Neural cell (in vitro differentiated cells): ENCODE measurements around the gene PCK1. TPM values are rescaled to one million over a fixed set of nuclear protein-coding genes. Genes with fewer than 3 reads are reported as not detected.

Source experiments
- H2AFZ ChIP-seq: fragments of 200-600, 300-800 bp; sonication (generic), shearing (Covaris generic); 2 replicates; pipeline ENCODE4 v1.6.0; 2014; ENCODE audit warnings: low read depth, mild to moderate bottlenecking, antibody characterized with exemption, low read length, moderate library complexity
- H3F3A ChIP-seq: fragments of 200-600 bp; shearing (Covaris generic); 2 replicates; pipeline ENCODE4 v1.6.1; 2016; ENCODE audit warnings: mild to moderate bottlenecking, moderate library complexity, mixed read lengths, antibody characterized with exemption, low read length; ENCODE audit not compliant: insufficient read depth, poor library complexity, severe bottlenecking
- H3K27ac ChIP-seq: fragments of 200-600, 300-800 bp; sonication (generic), shearing (Covaris generic); 2 replicates; pipeline ENCODE4 v1.5.1; 2014; ENCODE audit warnings: mild to moderate bottlenecking, low read length, moderate library complexity
- H3K27me3 ChIP-seq: fragments of 300-800, 200-600 bp; sonication (generic), shearing (Covaris generic); 2 replicates; pipeline ENCODE4 v1.6.0; 2014; ENCODE audit warnings: mild to moderate bottlenecking, low read depth, low read length, moderate library complexity; ENCODE audit not compliant: insufficient read depth
- H3K36me3 ChIP-seq: fragments of 300-800, 200-600 bp; sonication (generic), shearing (Covaris generic); 2 replicates; pipeline ENCODE4 v1.5.1; 2014; ENCODE audit warnings: mild to moderate bottlenecking, antibody characterized with exemption, low read length, moderate library complexity; ENCODE audit not compliant: insufficient read depth
- H3K4me2 ChIP-seq: fragments of 300-800, 200-600 bp; sonication (generic), shearing (Covaris generic); 2 replicates; pipeline ENCODE4 v1.6.0; 2014; ENCODE audit warnings: mild to moderate bottlenecking, low read length
- H3K4me3 ChIP-seq: fragments of 300-800, 200-600 bp; sonication (generic), shearing (Covaris generic); 2 replicates; pipeline ENCODE4 v1.5.1; 2014; ENCODE audit warnings: mild to moderate bottlenecking, low read length, moderate library complexity
- H3K79me2 ChIP-seq: fragments of 200-600 bp; shearing (Covaris generic); replicated peaks from 2 replicates; pipeline ENCODE4 v1.6.0; 2014; ENCODE audit warnings: mild to moderate bottlenecking, low read length, moderate library complexity; ENCODE audit not compliant: insufficient read depth
- H3K9ac ChIP-seq: fragments of 300-800, 200-600 bp; sonication (generic), shearing (Covaris generic); 2 replicates; pipeline ENCODE4 v1.6.1; 2016; ENCODE audit warnings: mild to moderate bottlenecking, low read length, mixed read lengths
- H3K9me2 ChIP-seq: fragments of 200-600 bp; shearing (Covaris generic); 2 replicates; pipeline ENCODE4 v1.6.1; 2016; ENCODE audit warnings: mild to moderate bottlenecking, low read length, mixed read lengths; ENCODE audit not compliant: insufficient read depth
- H3K9me3 ChIP-seq: fragments of 200-600, 300-800 bp; sonication (generic), shearing (Covaris generic); 2 replicates; pipeline ENCODE4 v1.6.1; 2016; ENCODE audit warnings: mild to moderate bottlenecking, mixed run types, low read length, moderate library complexity, mixed read lengths
- H4K20me1 ChIP-seq: fragments of 200-600 bp; shearing (Covaris generic); 2 replicates; pipeline ENCODE4 v1.6.1; 2016; ENCODE audit warnings: mild to moderate bottlenecking, mixed run types; ENCODE audit not compliant: insufficient read depth
- CTCF ChIP-seq: fragments of 450-650 bp; IDR thresholded peaks from 2 replicates; pipeline ENCODE4 v1.5.1; 2014; ENCODE audit warnings: antibody characterized with exemption, mild to moderate bottlenecking, moderate library complexity; ENCODE audit not compliant: poor library complexity, severe bottlenecking
- EP300 ChIP-seq: fragments of 450-650 bp; conservative IDR thresholded peaks from 2 replicates; pipeline ENCODE4 v1.6.1; 2014; ENCODE audit warnings: antibody characterized with exemption, mild to moderate bottlenecking, moderate library complexity; ENCODE audit not compliant: poor library complexity, severe bottlenecking
- EZH2 ChIP-seq: fragments of 200-600, 300-800 bp; shearing (Covaris generic), sonication (generic); IDR thresholded peaks from 2 replicates; pipeline ENCODE4 v1.6.1; 2014; ENCODE audit warnings: antibody characterized with exemption, low read length, borderline replicate concordance, mild to moderate bottlenecking; ENCODE audit not compliant: insufficient read depth, poor library complexity, severe bottlenecking
- MXI1 ChIP-seq: fragments of 450-650 bp; conservative IDR thresholded peaks from 2 replicates; pipeline ENCODE4 v1.6.1; 2014; ENCODE audit warnings: antibody characterized with exemption, mild to moderate bottlenecking; ENCODE audit not compliant: poor library complexity, severe bottlenecking
- POLR2AphosphoS5 ChIP-seq: IDR thresholded peaks from 2 replicates; pipeline ENCODE4 v1.6.1; 2012
- RAD21 ChIP-seq: fragments of 450-650 bp; conservative IDR thresholded peaks from 2 replicates; pipeline ENCODE4 v1.6.1; 2014; ENCODE audit warnings: antibody characterized with exemption, mild to moderate bottlenecking, moderate library complexity
- REST ChIP-seq: IDR thresholded peaks from 2 replicates; pipeline ENCODE4 v1.6.1; 2012; ENCODE audit warnings: borderline replicate concordance
- SMC3 ChIP-seq: fragments of 450-650 bp; conservative IDR thresholded peaks from 2 replicates; pipeline ENCODE4 v1.6.1; 2014; ENCODE audit warnings: antibody characterized with exemption, mild to moderate bottlenecking, moderate library complexity; ENCODE audit not compliant: poor library complexity
- TAF1 ChIP-seq: IDR thresholded peaks from 2 replicates; pipeline ENCODE4 v1.6.1; 2012; ENCODE audit warnings: low read depth
- polyA plus RNA-seq: library from polyadenylated mRNA; depleted of rRNA; stranded (reverse); fragments of >200 nt; gene quantifications from 2 replicates; pipeline ENCODE4 v1.2.3, GENCODE V29; 2014

PCK1 gene
- polyA plus RNA-seq, 1 donor from 2014 or later = 0.24 TPM

GRCh38 chr20:57579331-57579897 lies 18.5 kb downstream of the PCK1 start:
- Histone ChIP-seq H3K79me2 (no peaks in the 10 kb centered on the region), H3F3A (no peaks in the 10 kb centered on the region), H3K36me3 (no peaks in the 10 kb centered on the region), H3K9me2 (no peaks in the 10 kb centered on the region), H3K27ac (no peak overlapping the region), H3K27me3 (no peaks in the 10 kb centered on the region), H3K4me3 (no peak overlapping the region), H2AFZ (no peak overlapping the region), H4K20me1 (no peaks in the 10 kb centered on the region), H3K9ac (no peak overlapping the region), H3K9me3 (no peaks in the 10 kb centered on the region), H3K4me2 (no peak overlapping the region)
- TF ChIP-seq TAF1 (no peak), SMC3 (no peak), EP300 (no peak), CTCF (no peak), POLR2AphosphoS5 (no peak), EZH2 (no peak), RAD21 (no peak), REST (no peak), MXI1 (no peak)

GRCh38 chr20:57579898-57580447 lies 19.1 kb downstream of the PCK1 start:
- Histone ChIP-seq H3K9me2 (no peaks in the 10 kb centered on the region), H3K4me3 (no peak overlapping the region), H3K79me2 (no peaks in the 10 kb centered on the region), H3K27ac (no peak overlapping the region), H3F3A (no peaks in the 10 kb centered on the region), H3K9me3 (no peaks in the 10 kb centered on the region), H3K27me3 (no peaks in the 10 kb centered on the region), H3K9ac (no peak overlapping the region), H2AFZ (no peak overlapping the region), H4K20me1 (no peaks in the 10 kb centered on the region), H3K4me2 (no peak overlapping the region), H3K36me3 (no peaks in the 10 kb centered on the region)
- TF ChIP-seq RAD21 (no peak), CTCF (no peak), SMC3 (no peak), MXI1 (no peak), POLR2AphosphoS5 (no peak), EZH2 (no peak), TAF1 (no peak), REST (no peak), EP300 (no peak)
